Islet precursor cell (in vitro differentiated cells): Measurements from ENCODE around the gene CREBBP.

ENCODE experiments used
- DNase-seq: peaks from one replicate; pipeline ENCODE4 v3.0.0-alpha.2; 2018

CREBBP gene

DNA sequence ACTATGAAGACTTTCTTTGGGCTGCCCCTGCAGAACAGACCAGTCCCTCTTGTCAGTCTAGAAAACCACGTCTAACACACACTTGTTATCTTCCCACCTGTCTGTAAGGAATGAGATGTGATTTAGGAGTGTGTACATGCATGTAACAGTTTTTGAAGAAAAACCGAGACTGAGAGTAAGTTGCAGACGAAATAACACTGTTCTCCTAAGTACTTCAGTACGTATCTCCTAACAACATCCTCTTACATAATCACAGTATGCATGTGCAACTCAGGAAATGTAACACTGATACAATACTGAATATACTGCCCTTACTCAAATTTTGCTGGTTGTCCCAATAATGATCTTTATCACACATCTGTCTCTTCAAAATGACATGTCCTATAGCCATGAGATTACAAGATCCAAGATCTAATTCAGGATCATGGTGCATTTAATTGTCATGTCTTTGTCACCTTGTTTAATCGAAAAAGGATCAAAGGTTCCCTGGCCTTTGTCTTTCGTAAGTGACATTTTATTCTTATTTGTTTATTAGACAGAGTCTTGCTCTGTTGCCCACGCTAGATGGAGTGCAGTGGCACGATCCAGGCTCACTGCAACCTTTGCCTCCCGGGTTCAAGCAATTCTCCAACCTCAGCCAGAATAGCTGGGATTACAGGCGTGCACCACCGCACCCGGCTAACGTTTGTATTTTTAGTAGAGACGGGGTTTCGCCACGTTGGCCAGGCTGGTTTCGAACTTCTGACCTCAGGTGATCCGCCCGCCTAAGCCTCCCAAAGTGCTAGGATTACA is 25.6 kb downstream of the CREBBP start:
- no peak for DNase-seq

DNA sequence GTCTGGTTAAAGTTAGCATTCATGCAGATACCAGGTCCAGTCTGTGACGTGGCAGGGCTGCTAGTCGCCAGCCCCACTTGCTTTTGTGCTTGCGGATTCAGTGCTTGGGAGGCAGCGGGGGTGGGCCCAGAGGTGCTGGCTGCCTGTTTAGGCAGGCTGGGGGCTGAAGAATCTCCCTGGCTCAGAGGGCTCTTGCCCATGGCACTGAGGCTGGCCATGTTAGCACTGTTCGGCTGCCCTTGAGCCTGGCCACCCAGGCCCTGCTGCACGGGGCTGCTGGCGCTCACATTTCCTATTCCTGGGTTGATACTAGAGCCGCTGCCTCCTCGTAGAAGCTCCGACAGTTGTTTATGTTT is 30.0 kb downstream of the CREBBP start:
- DNase-seq = no peak

DNA sequence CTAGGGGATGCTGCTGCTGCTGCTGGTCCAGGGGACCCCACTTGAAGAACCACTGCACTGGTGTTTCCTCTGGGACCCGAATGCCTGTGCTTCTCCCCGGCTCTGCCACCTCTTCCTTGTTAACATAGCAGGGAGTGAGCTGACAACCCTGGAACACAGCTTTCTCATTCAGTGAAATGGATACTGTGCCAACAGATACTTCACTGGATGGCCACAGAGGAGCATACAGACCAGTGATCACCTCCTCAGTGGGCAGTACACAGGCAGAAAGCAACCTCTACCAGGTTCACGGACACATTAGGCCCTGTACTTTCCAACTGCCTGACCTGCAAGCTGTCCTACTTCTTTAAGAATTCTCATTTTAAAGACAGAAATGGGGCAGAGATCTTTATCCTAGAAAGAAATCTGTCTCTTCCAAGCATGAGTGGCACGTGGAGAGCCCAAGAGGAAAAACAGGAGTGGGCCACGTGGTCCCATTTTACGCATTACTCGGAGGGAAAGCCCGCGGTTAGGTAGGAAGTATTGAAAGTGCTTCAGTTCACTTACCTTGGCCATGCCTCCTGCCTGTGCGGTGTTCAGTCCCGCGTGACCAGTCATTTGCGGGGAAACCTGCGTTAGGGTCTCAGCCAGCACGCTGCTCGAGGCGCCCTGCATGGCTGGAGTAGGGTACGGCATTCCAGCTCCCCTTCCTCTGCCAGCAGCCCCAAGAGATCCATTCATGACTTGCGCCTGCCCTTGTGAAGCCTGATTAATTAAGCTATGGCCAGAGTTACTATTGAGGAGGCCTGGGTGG is 30.6 kb downstream of the CREBBP start:
- no peak for DNase-seq

DNA sequence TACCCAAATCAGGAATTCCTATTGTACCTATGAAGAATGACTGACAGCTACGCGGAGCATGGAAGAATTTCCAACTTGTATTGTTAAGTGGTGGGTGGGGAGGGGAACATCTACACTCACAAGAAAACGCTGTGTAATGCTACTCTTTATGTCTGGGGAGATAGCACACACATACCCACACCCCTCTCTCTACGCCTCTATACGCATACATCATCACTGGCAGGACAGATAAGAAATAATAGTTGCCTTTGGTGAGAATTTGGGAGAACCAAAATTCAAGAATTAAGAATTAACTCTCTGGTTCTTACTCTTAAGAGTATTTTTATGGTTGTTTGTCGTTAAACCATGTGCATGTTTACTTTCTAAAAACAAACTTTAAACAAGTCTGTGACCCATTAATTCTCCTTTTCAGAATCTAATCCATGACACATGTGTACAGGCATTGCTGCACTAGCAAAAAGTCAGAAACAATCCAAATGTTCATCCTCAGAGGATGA is 33.9 kb downstream of the CREBBP start:
- DNase-seq = no peak

DNA sequence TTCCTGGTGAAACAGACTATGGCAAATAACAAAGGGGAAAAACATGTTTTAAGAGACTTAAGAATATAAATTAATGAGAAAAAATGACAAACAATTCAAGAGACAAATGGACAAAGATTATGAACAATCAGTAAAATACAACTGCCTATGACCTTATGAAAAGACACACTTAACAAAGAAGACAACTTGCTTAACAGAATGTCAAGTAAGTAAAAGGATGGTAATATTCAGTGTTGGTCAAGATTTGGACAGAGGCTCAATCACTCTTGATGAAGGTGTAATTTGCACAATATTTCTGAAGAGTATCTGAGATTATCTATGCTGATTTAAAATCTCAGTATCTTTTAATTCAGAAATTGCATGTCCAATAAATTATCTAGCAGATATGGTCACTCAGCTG is 34.4 kb downstream of the CREBBP start:
- no peak for DNase-seq

DNA sequence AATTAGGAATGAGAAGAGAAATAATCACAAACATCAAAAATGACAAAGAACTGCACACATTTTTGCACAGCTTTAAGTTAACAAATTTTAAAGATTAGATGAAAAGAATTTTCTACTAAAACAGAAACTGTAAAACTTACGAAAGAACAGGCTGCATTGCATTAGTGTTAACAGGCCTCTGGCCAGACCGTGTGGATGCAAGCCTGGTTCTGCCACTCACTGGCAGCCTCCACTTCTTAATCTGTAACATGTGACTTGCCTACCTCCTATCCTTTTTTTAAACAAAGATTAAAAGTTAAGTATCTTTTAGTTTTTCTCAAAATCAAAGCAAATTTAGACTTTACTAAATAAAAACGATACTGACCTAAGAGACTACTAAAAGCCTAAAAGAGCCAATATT is 37.5 kb downstream of the CREBBP start:
- no peak for DNase-seq

DNA sequence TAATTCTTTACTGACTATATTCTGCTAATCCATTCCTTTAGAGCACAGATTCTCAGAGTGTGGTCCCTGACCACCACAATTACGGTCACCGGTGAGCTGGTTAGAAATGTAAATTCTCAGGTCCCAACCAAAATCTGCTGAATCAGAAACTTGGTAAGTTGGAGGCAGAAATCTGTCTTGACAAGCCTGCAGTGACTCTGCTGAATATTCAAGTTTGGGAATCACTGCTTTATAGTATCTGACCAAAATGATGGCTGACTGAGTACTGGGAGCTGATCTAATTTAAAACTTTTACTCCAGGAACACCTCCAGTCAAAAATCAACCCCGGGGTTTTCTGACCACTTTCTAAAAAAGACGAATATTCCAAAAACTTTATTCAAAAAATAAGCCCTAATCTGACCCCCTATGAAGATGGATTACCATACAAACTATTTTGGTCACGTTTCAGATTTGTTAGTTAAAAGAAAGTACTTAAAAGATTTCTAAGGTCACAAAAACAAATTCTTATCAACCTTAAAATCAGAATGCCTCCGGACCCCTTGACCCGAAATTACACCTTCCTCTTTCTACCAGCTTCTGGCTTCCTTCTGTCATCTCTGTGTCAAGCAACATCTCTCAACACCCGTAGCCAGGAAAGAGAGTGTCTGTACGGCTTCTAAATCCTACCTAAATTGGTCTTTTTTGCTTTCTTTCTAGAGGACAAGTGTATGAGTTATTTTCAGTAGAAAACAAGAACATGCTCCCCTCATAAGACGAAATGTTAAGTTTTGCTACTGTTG is 38.6 kb downstream of the CREBBP start:
- DNase-seq = no peak

DNA sequence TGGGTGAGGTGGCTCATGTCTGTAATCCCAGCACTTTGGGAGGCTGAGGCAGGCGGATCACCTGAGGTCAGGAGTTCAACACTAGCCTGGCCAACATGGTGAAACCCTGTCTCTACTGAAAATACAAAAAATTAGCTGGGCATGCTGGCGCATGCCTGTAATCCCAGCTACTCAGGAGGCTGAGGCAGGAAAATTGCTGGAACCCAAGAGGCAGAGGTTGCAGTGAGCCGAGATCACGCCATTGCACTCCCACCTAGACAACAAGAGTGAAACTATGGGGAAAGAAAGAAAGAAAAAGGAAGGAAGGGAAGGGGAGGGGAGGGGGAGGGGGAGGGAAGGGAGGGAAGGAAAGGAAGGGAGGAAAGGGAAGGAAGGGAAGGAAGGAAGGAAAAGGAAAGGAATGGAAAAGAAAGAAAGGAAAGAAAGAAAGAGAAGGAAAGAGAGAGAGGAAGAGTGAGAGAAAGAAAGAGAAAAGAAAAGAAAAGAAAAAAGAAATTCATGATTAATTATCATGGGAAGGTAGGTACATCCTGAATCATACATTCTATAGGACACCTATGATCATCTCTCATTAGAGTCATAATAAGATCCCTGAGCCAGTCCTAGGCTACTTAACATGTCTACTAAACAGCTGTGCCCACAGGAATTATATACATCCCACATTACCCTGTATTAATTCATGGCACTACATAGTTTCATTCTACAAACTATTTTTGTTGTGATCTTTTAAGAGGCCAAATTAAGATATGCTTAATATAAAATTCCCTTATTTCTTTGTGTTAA is 40.9 kb downstream of the CREBBP start:
- DNase-seq = no peak

DNA sequence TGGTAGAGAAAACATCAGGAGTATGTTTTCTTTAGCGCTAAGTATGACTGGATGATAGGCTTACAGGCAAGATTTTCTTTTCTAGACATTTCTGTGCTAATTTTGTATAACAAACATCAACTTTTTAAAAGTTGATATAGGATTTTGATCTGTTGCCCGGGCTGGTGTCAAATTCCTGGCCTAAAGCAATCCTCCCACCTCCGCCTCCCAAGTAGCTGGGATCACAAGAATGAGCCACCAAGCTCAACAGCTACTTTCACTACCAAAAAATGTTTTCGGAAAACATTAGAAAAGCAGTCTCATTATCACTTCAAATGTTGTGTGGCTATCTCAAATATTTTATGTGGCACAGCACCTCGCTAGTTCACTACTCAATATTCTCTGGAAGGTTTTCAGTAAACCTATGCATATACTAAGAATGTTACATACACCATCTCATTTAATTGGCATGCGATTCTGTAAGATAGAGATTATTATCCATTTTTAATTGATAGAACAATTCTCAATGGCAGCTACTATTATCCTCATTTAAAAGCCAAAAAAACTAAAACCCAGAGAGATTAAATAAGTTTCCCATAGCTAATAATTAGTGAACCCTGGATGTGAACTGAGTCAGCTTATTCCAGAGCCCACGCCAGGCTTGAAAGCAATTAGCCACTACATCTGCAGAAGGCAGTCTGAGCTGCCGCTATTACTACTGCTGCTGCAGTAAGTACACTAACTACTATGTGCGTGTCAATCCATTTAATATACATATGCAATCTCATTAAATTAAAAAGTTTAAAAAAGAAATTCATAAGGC is 41.7 kb downstream of the CREBBP start:
- no peak for DNase-seq

DNA sequence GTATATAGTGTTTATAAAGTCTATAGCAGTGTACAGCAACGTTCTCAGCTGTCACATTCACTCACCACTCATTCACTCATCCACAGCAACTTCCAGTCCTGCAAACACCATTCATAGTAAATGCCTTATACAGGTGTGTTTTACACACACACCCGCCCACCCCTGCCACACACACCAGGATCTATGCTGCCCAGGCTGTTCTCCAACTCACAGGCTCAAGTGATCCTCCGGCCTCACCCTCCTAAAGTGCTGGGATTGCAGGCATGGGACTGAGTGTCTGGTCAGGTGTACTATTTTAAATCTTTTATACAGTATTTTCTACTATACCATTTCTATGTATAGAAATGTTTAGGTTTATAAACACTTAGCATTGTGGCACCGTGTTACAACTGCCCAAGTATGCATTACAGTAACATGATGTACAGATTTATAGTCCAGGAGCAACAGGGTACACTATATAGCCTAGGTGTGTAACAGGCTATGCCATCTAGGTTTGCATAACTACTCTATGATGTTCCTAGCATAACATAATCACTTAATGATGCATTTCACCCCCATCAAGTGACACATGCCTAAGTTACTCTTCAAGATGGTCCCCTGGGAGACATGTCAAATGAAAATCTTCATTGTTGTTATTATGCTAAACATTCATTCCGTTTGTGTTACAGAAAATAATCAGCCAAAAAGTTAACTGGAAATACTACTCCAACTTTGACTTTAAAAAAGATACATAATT is 42.5 kb downstream of the CREBBP start:
- no peak for DNase-seq

DNA sequence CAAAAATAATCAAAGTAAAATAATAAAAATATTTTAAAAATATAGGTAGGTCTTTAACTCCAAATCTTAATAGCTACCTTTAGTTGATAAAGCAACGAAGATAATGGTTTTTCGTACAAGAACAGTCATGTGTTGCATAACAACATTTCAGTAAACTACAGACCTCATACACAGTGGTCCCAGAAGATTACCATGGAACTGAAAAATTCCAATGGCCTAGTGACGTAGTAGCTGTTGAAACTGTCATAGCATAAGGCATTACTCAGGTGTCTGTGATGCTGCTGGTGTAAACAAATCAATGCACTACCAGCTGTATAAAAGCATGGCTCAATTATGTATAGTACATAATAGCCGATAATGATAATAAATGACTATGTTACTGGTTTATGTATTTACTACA is 43.9 kb downstream of the CREBBP start:
- DNase-seq = no peak

DNA sequence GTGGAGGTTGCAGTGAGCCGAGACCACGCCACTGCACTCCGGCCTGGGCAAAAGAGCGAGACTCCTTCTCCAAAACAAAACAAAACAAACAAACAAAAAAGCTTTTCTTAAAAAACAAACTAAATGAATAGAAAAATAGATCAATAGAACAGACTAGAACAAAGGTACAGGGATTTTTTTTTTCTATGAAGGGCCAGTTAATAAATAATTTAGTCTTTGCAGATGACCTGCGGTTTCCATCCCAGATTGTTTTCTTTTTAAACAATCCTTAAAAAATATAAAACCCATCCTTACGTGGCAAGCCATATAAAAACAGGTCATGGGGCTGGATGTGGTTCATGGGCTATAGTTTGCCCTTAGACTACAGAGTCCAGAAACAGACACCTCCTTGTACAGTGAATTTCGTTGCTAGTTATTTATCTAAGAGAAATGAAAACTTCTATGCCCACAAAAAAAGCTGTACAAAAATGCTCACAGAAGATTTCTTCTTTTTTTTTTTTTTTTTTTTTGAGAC is 45.4 kb downstream of the CREBBP start:
- no peak for DNase-seq

DNA sequence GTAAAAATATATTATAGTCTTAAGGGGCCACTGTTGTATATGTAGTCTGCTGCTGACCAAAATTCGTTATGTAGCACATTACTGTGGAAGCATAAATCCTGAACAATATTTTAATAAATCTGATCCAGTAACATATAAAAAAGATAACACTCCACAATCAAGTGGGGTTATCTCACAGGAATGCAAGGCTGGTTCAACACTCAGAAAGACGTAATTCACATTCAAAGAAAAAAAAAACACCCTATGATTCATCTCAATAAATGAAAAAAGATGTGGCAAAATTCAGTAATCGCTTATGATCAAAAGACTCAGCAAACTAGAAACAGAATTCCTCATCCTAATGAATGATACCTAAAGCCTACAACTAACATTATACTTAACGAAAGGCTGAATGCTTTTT is 47.8 kb downstream of the CREBBP start:
- no peak for DNase-seq

DNA sequence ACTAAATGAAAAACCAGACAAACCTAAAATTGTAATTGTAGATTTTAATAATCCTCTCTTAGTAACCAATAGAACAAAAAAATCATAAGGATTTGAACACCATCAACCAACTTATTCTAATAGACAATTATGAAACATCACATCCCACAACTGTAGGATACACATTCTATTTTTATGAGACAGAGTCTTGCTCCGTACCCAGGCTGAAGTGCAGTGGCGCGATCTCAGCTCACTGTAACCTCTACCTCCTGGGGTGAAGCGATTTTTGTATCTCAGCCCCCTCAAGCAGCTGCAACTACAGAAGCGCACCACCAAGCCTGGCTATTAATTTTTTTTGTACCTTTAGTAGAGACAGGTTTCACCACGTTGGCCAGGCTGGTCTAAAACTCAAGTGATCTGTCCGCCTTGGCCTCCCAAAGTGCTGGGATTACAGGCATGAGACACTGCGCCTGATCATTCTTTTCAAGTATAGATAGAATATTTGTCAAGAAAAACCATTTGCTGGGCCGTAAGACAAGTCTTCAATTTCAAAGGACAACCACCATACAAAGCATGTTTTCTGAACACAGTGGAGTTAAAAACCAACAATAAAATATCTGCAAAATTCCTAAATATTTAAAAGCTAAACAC is 49.8 kb downstream of the CREBBP start:
- DNase-seq = no peak

DNA sequence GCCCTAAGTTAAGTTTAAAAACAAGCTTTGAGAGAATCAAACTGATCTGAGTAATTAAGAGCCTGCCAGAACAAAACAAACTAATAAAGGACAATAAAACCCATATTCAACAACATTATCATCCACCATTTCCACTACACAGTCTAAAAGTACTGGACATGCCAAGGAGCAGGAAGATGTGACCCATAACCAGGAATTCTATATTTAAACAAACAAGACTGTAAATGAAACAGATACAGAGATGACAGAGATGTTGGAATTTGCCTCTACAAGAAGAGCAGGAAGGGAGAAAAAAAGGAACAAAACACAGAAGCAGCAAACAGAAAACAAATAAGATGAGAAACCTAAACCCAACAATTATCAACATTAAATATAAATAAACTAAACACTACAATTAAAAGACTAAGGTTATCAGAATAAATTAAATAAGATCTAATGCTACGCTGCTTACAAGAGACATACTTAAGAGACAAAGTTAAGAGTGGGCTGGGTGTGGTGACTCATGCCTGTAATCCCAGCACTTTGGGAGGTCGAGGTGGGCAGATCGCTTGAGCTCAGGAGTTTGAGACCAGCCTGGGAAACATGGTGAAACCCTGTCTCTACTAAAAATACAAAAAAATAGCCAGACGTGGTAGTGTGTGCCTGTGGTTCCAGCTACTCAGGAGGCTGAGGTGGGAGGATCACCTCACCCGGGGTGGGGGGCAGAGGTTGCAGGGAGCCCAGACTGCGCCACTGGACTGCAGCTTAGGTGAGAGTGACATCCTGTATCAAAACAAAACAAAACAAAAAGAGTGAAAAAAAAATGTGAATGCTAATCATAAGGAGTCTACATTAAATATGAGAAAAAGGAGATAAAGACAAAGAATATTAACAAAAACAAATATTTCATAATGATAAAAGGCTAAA is 50.6 kb downstream of the CREBBP start:
- no peak for DNase-seq

DNA sequence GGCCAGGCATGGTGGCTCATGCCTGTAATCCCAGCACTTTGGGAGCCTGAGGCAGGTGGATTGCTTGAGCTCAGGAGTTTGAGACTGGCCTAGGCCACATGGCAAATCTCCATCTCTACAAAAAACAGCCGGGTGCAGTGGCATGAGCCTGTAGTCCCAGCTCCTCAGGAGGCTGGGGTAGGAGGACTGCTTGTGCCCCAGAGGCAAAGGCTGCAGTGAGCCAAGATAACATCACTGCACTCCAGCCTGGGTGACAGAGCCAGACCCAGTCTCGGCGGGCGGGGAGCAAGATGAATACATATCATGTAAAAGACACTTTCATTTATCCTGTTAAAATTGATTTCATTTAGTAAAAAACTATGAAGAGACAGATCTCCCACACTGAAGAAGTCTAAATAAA is 54.6 kb downstream of the CREBBP start:
- no peak for DNase-seq

DNA sequence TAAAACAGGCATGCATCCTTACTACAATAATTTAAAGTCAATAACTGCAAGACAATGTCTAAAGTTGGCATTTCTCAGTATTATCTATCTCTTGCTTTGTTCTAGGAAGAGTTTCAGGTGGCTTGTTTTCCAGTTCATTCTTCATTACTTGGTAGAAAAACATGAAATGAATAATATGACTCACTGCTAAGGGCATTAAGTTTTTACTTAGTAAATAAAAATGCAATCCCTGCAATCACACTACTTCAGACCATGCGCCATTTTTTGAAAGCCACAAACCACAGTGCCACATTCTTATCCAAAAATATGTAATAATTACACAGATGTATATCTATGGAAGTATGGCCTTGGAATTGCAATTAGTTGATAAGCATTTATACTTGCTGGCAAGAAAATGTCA is 55.4 kb downstream of the CREBBP start:
- no peak for DNase-seq

DNA sequence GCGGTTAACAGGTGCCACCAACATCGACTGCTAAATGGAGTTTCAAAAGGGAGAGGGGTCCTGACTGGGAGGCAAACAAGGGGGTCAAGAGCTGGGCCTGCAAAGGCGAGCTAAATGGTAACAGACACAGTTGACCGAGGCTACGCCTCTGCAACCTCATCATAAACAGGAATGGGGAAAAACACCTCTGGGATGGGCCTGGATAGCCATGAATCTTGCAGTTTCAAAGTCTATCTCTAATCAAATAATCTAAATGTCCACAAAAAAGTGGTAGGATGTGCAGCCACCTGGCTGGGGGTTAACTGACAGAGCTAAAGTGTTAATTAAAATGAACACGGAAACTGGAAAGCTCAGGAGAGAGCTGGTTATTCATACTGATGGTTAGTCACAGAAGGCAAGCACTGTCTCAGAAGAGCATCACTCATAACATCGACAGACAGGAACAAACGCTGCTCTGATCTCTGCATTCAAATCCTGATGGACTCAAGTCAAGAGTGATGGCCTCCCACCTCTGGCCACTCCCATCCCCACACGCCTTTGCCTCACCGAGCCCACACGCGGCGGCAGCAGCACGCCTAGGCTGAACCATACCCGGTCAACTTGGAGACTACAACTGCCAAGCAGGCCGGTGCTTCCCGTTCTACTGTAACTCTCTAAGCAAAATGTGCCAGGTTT is 56.3 kb downstream of the CREBBP start:
- DNase-seq = no peak

DNA sequence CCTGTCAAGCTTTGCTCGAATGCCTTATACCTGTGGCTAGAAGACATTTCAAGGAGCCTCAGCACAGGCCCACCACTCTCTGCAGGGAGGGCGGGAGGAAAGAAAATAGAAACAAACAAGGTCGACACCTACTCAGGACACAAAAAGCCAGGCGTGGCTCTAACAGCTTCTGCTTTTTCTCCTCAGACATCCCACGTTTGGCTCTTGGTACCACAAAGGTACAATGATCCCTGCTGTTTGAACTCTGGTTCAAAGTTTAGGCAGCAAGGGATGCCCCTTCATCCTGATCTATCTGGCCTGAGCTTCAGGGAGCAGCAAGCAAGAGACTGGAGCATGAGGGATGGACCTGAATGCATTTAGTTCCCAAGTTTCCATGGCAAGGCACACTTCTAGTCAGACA is 57.1 kb downstream of the CREBBP start:
- DNase-seq = no peak
